ENCODE data around the gene SCNN1B.
"Not testable (repeated sequence)": the region's sequence is repeated elsewhere in the genome, so short reads cannot be mapped to it uniquely, and the experiment has no call there.

SCNN1B gene

DNA sequence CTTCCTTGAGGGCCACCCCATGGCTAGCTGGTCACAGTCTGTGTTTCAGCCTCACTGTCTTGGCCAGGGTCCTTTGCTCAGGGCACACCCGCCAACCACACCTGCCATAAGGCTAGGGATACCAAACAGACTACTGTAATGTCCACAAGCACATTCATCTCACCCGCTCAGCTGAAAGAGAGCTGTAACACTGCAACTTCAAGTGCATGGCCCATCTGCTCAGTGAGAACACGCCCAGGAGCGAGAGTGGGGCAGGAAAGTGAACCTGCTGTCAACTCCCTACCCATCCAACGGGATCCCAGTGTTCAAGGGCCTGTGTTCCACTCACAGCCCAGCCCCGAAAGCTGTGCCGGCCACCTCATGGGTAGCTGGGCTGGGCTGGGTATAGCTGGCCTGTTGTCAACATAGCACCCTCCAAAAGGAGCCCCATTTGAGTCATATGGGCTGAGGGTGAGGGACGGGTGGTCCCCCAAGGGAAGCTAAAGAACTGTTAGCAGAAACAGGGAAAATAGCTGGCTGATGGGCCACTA lies 55.7 kb downstream of the SCNN1B start:
- DNase-seq = no peak

DNA sequence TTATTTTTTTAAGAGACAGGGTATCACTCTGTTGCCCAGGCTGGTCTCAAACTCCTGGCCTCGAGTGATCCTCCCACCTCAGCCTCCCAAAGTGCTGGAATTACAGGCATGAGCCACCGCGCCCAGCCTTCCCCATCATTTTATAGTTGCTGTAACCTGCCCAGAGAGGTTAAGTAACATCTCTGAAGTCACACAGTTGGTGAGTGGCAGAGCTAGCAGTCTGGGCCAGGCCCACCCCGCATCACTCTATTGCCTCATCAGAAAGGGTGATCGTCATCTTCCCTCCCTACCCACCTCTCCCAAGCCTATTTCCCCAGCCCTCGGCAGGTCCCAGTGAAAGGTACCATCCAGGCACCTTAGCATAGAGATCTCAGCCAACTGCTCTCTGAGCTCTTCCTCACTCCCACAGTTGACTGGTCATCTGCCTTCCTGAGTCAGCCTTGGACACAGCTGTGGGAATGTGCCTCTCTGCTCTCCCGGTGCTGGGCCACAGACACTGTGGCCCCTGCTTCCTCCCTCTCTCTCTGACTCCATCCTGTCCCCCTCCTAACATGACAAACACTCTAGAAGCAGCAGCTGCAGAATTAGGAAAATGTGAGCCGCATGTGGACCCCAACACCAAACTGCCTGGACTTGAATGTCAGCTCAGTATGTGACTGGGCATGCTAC lies 57.1 kb downstream of the SCNN1B start:
- DNase-seq = no peak

GRCh38 chr16:23362460-23363317 lies 60.6 kb downstream of the SCNN1B start:
- no peak for DNase-seq

- DNase-seq = no peak
Observed at GRCh38 chr16:23365602-23366240, 63.6 kb downstream of the SCNN1B start.

- DNase-seq = not testable (repeated sequence)
Observed at GRCh38 chr16:23366341-23366740, 64.2 kb downstream of the SCNN1B start.

GRCh38 chr16:23367564-23367963 lies 65.5 kb downstream of the SCNN1B start:
- DNase-seq = no peak

GRCh38 chr16:23367988-23368387 lies 65.9 kb downstream of the SCNN1B start:
- DNase-seq = no peak

- DNase-seq = no peak
Observed at GRCh38 chr16:23368469-23368868, 66.4 kb downstream of the SCNN1B start.

DNA sequence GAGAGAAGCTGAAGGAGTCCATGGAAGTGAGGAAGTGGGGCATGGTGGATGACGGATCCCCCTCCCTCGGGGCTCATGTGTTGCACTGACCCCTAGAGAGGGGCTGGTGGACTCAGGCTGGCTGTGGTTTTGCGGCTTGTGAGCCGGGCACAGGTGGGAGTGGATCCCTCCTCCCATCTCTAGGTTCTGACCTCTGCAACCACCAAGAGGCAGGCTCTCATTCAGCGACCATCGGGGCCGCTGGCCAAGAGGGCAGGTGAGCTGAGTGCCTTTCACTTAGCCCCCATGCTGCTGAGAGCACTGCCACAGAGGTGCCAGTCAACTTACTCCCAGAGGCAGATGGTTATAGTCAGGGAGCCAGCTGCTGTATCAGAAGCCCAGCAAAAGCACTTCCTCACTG lies 67.3 kb downstream of the SCNN1B start:
- no peak for DNase-seq

DNA sequence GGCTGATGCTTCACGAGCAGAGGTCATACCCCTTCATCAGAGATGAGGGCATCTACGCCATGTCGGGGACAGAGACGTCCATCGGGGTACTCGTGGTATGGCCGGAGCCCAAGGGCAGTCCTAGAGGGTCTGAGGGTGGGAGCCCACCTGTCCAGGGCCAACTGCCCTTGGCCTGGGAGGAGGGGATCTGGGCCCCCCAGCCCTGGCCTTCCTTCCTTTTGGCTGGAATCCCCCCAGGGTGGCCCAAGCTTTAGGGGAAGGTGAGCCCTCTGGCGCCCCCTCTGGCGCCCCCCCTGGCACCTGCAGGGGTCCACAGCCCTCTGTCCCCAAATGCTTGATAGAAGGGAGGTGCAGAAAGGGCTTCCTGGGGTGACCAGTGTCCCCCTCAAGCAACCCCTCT lies 69.3 kb downstream of the SCNN1B start:
- no peak for DNase-seq

GRCh38 chr16:23373436-23374219 lies 71.5 kb downstream of the SCNN1B start:
- DNase-seq = no peak

DNA sequence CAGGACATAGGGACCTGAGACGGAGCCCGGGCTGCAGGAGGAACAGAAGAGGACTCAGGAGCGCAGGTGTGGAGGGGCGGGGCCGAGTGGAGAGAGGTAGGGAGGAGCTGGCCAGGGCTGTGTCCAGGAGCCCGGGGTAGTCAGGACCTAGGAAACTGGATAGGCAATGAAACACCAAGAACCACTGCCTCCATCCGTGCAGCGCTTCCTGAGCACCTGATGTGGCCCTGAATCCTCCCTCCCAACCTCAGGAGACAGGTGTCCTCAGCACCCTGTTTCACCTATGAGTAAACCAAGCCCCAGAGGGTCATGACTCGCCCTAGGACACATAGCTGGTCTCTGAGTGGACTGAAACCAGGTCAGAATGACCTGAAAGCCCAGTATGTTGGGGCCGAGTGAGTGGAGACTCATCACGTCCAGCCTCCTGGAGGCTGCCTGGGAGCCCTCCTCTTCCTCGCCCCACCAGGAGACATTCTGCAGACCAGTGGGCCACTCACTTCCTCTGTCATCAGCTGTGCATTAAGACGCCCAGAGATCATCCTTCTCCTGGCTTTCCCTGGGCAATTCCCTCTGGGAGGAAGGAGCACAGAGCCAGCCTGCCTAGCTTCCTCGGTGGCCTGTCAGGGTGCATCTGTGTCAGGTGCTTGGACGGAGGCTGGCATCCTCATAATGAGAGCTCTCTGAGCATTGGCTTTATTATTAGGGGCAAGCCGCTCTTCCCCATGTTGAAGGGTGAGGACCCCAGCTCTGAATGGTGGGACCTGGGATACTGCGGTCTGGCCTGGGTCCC lies 72.8 kb downstream of the SCNN1B start:
- no peak for DNase-seq

GRCh38 chr16:23375643-23376042 lies 73.5 kb downstream of the SCNN1B start:
- DNase-seq = no peak

- DNase-seq = no peak
Observed at GRCh38 chr16:23377071-23377931, 75.2 kb downstream of the SCNN1B start.

- DNase-seq = no peak
Observed at GRCh38 chr16:23378256-23378655, 76.2 kb downstream of the SCNN1B start.

- no peak for DNase-seq
Observed at GRCh38 chr16:23378921-23379320, 76.8 kb downstream of the SCNN1B start.

DNA sequence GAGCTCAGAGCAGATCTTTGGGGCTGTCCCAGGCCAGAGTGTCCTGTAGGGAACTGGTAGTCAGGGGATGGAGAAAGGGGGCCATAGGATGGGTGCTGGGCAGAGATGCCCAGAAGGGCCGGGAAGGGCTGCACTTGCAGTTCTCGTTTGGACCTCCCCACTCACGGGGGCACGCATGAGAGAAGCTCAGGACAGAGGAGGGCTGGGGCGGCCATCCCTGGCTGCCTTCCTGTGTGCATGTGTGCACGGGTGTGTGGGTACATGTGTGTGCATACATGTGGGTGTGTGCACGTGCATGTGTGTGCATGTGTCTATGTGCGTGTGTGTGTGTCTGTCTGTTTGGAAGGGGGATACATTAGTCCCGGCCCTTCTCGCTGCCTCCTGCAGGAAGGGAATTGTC lies 77.6 kb downstream of the SCNN1B start:
- DNase-seq = no peak

GRCh38 chr16:23380501-23380951 lies 78.4 kb downstream of the SCNN1B start:
- no peak for DNase-seq

DNA sequence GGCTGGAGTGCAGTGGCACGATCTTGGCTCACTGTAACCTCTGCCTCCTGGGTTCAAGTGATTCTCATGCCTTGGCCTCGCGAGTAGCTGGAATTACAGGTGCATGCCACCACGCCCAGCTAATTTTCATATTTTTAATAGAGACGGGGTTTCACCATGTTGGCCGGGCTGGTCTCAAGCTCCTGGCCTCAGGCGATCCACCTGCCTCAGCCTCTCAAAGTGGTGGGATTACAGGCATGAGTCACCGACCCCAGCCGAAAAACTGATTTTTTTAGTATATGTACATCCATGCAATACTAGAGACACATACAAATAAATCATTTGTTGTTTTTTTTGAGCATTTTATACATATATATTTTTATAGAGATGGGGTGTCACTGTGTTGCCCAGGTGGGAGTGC lies 79.6 kb downstream of the SCNN1B start:
- not testable (repeated sequence) for DNase-seq

- DNase-seq = no peak
Observed at GRCh38 chr16:23382279-23382678, 80.2 kb downstream of the SCNN1B start.

DNA sequence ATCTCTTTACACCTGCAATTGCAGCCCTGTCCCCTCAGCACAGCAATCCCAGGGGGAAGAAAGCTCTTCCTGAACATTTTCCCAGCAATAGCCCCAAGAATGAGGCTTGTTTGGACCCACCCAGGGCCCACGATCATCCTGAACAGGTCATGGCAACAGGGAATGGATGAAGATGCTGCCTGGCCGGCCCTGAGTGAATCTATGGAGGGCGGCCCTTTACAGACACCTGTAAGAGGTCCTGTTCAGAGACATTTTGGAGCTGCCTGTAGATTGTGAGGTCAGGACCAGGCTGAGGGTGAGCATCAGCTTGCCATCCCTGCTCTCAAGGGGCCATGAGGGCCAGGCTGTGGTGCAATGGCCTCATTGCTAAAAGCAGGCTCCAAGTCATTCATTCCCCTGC lies 81.8 kb downstream of the SCNN1B start:
- no peak for DNase-seq
